HG03439 (cell line): ENCODE data around the gene CCNG1.

Experiments
- ATAC-seq: cut with Tn5 transposase; IDR thresholded peaks from one replicate; pipeline ENCODE4 v1.9.1; 2021; ENCODE audit warnings: mild to moderate bottlenecking, moderate library complexity; ENCODE audit not compliant: unreplicated experiment

Gene CCNG1

GRCh38 chr5:163489055-163489744, 51.8 kb downstream of the CCNG1 start:
- ATAC-seq = no peak

- ATAC-seq = no peak
These were observed 52.3 kb downstream of the CCNG1 start for GRCh38 chr5:163489745-163490075.
